Left lung (tissue), 10 donors: ENCODE results near the gene RASGEF1B. TPM values are rescaled to one million over a fixed set of nuclear protein-coding genes. Genes with fewer than 3 reads are reported as not detected.

Experiments used
- ATAC-seq: fragments of 200-7000 bp; cut with Tn5 transposase; one replicate; pipeline ENCODE4 v1.9.1; 2020; ENCODE audit warnings: moderate library complexity
- DNase-seq, 4 donors: peaks; one replicate each; pipeline ENCODE4 v3.0.0-alpha.2; 2013 to 2020
- H3K27ac ChIP-seq, 2 donors: fragments of 200-600 bp; sonication (generic) in 1 of 2; one replicate each; pipeline versions ENCODE4 v1.5.0 to v1.8.0; 2020 to 2021
- H3K27me3 ChIP-seq, 2 donors: fragments of 200-600 bp; sonication (generic) in 1 of 2; one replicate each; pipeline versions ENCODE4 v1.5.0 to v1.8.0; 2020 to 2021
- H3K36me3 ChIP-seq, 2 donors: fragments of 200-600 bp; sonication (generic) in 1 of 2; one replicate each; pipeline versions ENCODE4 v1.5.0 to v1.8.0; 2020 to 2021
- H3K4me1 ChIP-seq, 2 donors: fragments of 200-600 bp; one replicate each; pipeline ENCODE4 v1.8.0; 2021
- H3K4me3 ChIP-seq, 2 donors: fragments of 200-600 bp; sonication (generic) in 1 of 2; one replicate each; pipeline versions ENCODE4 v1.5.0 to v1.8.0; 2020 to 2021; ENCODE audit warnings: mild to moderate bottlenecking in 1 of 2
- H3K9me3 ChIP-seq, 2 donors: fragments of 200-600 bp; sonication (generic) in 1 of 2; one replicate each; pipeline versions ENCODE4 v1.5.0 to v1.8.0; 2020 to 2021
- intact Hi-C, 2 donors: fragments of 100-400 bp; cut with DNase I; formaldehyde crosslinking; loops; one replicate each; pipeline versions ENCODE4 v1.11.2 to v1.14.2; 2022
- polyA plus RNA-seq, 6 donors: library from polyadenylated mRNA; unstranded; fragments of 120-200 nt; gene quantifications; one replicate each; pipeline ENCODE4 v1.2.1, GENCODE V29; 2013; ENCODE audit not compliant: insufficient read length in 6 of 6
- total RNA-seq, 2 donors: library from RNA; stranded (reverse); fragmentation: NEBNext Ultra II Directional; extraction: Animal tissue kit (Norgen Biotek cat#: 25700); gene quantifications; one replicate each; pipeline ENCODE4 v1.2.1, GENCODE V29; 2021
- TF ChIP-seq, protein P1 (sequence below), 2 donors: fragments of 200-600 bp; sonication (generic) in 1 of 2; IDR thresholded peaks; one replicate each; pipeline versions ENCODE4 v1.5.0 to v1.8.0; 2021; ENCODE audit warnings: antibody characterized with exemption in 2 of 2
- donor health status: DM: no; HTN: yes; CAD: no.
- donor health status: DM: no; HTN: no; CAD: no.

RASGEF1B gene
- total and polyA plus RNA-seq, 8 donors = 8.4 to 34.7 (median 12.5) TPM

DNA sequence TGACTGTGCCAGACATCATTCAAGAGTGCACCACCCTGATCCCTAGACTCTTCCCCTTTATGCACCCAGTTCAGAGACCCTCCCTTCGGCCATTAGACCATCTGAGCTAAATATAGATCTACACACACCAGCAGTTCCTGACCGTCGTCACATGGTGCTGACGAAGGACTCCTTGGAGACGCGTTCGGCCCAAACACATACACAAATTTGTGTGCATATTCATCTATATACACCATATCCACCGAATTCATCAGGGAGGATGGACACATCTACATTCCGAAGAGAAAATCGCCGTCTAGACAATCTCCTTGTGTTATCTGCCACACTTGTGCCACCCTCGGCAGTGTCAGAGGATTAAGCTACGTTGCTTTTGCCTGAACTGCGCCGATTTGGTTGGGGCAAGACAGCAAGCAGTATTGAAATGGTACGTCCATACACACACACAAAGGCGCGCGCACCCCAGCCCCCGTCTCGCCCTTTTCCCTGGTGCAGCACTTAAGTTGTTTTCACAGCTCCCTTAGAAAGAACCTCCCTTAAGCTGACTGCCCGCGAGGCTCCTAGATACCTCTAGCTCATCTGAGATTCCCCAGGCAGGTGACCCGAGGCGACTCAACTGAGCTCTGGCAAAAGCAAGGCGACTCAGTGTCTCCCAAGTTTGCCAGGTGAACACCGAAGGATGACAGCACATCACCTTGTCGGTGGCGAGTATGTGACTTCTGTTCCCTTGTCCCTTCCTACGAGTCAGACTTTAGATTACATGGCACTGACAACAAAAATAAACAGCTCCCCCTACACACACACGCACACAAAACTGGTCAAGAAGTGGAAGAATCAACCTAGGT lies 1.0 kb downstream of the RASGEF1B start:
- peaks cover 0 to 18% of the 10 kb centered on the region in 2 donors for H3K27me3 ChIP-seq
- H3K4me3 ChIP-seq = peak overlapping the region; percentile 81 to 95
- H3K9me3 ChIP-seq = no peaks in the 10 kb centered on the region
- H3K36me3 ChIP-seq = no peaks in the 10 kb centered on the region
- H3K27ac ChIP-seq = peak overlapping the region; percentile 95 to 96
- ATAC-seq (peak; percentile 49), DNase-seq (peak; percentile 65 to 83 (median 80))
- intact Hi-C loops = no loop called here
- peaks cover 26 to 61% of the 10 kb centered on the region in 2 donors for H3K4me1 ChIP-seq
- TF ChIP-seq, protein P1, sequence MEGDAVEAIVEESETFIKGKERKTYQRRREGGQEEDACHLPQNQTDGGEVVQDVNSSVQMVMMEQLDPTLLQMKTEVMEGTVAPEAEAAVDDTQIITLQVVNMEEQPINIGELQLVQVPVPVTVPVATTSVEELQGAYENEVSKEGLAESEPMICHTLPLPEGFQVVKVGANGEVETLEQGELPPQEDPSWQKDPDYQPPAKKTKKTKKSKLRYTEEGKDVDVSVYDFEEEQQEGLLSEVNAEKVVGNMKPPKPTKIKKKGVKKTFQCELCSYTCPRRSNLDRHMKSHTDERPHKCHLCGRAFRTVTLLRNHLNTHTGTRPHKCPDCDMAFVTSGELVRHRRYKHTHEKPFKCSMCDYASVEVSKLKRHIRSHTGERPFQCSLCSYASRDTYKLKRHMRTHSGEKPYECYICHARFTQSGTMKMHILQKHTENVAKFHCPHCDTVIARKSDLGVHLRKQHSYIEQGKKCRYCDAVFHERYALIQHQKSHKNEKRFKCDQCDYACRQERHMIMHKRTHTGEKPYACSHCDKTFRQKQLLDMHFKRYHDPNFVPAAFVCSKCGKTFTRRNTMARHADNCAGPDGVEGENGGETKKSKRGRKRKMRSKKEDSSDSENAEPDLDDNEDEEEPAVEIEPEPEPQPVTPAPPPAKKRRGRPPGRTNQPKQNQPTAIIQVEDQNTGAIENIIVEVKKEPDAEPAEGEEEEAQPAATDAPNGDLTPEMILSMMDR (IDR thresholded peaks at IDR 0.05) = no peak

GRCh38 chr4:81469781-81470455 lies 1.8 kb downstream of the RASGEF1B start:
- H3K27me3 ChIP-seq = peaks cover 0 to 18% of the 10 kb centered on the region in 2 donors
- H3K4me3 ChIP-seq = peak overlapping the region; percentile 81 to 95
- peak overlapping the region; percentile 95 to 96 for H3K27ac ChIP-seq
- no peaks in the 10 kb centered on the region for H3K9me3 ChIP-seq
- no peak for DNase-seq
- no peaks in the 10 kb centered on the region for H3K36me3 ChIP-seq
- intact Hi-C loops = loop anchor here in 1 of 2 donors (5.0 kb wide), 1 partner anchor 377 kb away; no protein-coding TSS in a partner anchor
- peaks cover 30 to 65% of the 10 kb centered on the region in 2 donors for H3K4me1 ChIP-seq
- TF ChIP-seq, protein P1 (IDR thresholded peaks at IDR 0.05) = no peak
- no peak for ATAC-seq

DNA sequence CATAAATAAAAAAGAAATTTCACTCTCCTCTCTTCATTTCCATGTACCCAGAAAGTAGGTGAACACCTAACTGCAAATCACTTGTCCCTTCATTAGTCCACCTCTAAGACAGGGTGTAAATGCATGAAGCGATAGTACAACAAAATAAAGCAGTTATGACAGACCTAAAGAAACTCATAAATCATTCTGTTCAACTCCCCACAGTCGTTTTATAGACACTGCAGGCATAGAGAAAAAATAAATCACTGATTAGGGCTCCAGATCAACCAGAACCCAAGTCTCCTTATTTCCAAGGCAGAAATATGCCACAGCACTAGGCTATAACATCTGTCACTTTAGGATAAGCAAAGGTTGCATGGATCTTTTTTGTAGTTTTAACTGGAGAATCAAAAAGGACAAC lies 3.0 kb downstream of the RASGEF1B start:
- no peak for ATAC-seq
- intact Hi-C loops = loop anchor here in 1 of 2 donors (5.0 kb wide), 1 partner anchor 379 kb away; no protein-coding TSS in a partner anchor
- H3K36me3 ChIP-seq = no peaks in the 10 kb centered on the region
- DNase-seq = no peak
- H3K4me3 ChIP-seq = peak overlapping the region in 1 of 2 donors; percentile 95
- peak overlapping the region in 1 of 2 donors; percentile 13 for H3K27ac ChIP-seq
- H3K27me3 ChIP-seq = peaks cover 0 to 18% of the 10 kb centered on the region in 2 donors
- TF ChIP-seq, protein P1 (IDR thresholded peaks at IDR 0.05) = no peak
- no peaks in the 10 kb centered on the region for H3K9me3 ChIP-seq
- H3K4me1 ChIP-seq = peaks cover 30 to 61% of the 10 kb centered on the region in 2 donors

DNA sequence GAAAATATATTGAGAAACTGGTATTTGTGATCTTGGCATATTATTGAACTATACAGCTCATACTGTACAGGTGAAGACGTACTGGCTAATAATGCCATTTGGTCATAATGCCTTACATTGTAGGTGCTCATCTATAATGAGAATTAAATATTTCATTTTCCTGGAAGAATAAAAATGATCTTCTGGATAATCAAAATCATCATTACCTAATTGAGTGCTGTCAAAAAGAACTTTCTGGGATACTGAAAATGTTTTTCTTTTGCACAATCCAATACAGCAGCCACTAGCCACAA lies 4.1 kb downstream of the RASGEF1B start:
- Histone ChIP-seq H3K4me1 (peaks cover 19 to 51% of the 10 kb centered on the region in 2 donors), H3K27me3 (peaks cover 0 to 18% of the 10 kb centered on the region in 2 donors), H3K4me3 (no peak overlapping the region), H3K27ac (no peak overlapping the region), H3K36me3 (no peaks in the 10 kb centered on the region), H3K9me3 (no peaks in the 10 kb centered on the region)
- DNase-seq (no peak), ATAC-seq (no peak)
- TF ChIP-seq, protein P1 (IDR thresholded peaks at IDR 0.05) = no peak
- intact Hi-C loops = loop anchor here in 1 of 2 donors (5.0 kb wide), 1 partner anchor 380 kb away; no protein-coding TSS in a partner anchor
